HepG2 (cell line): ENCODE data around the gene MCC. TPM values are rescaled to one million over a fixed set of nuclear protein-coding genes. Genes with fewer than 3 reads are reported as not detected.

ENCODE experiments used
- ATAC-seq: fragments of 200-7000 bp; cut with Tn5 transposase; 3 replicates; pipeline ENCODE4 v1.9.1; 2020; ENCODE audit warnings: mild to moderate bottlenecking, moderate library complexity
- BruUV-seq: library from RNA; stranded (reverse); fragments of 400-500 nt; replicated peaks from 2 replicates; lab custom pipeline; 2021; lab: Mats Ljungman, UMichigan
- CTCF ChIA-PET: fragments of 300-600 bp; formaldehyde crosslinking; extraction: SDS; loops from one replicate; lab custom pipeline; 2021; ENCODE audit warnings: low total read pairs, inconsistent platforms, low intra/inter-chr PET ratio; lab: Yijun Ruan, JAX
- POLR2A ChIA-PET: fragments of 350-600 bp; sonication (Branson Sonifier 250); formaldehyde crosslinking; loops from one replicate; lab custom pipeline; 2020; ENCODE audit warnings: antibody characterized with exemption, inconsistent platforms; lab: Yijun Ruan, JAX
- DNase-seq: peaks from one replicate; pipeline ENCODE4 v3.0.0-alpha.2; 2015; ENCODE audit warnings: low spot score
- FAIRE-seq: peaks from 3 replicates; lab custom pipeline; 2011; peaks lifted over from hg19 to GRCh38; lab: Jason Lieb, UNC
- H2AFZ ChIP-seq: one replicate; pipeline ENCODE4 v1.6.1; 2011; ENCODE audit warnings: low read length, inconsistent platforms
- H3K27ac ChIP-seq: fragments of 300-600 bp; 3 replicates; pipeline ENCODE4 v1.8.0; 2011; ENCODE audit warnings: mixed run types, mild to moderate bottlenecking, mixed read lengths, low read length, inconsistent platforms; ENCODE audit not compliant: insufficient read depth; ENCODE audit errors: extremely low read length
- H3K27me3 ChIP-seq, 2 experiments: fragments of 200-600 bp in 1 of 2; 2 replicates in 1 of 2; 3 replicates in 1 of 2; pipeline versions ENCODE4 v1.6.0 to v1.8.0; 2011; ENCODE audit warnings: low read length in 2 of 2, mild to moderate bottlenecking in 2 of 2, moderate library complexity in 2 of 2, inconsistent platforms in 1 of 2; ENCODE audit not compliant: insufficient read depth in 2 of 2, control insufficient read depth in 1 of 2
- H3K36me3 ChIP-seq, 2 experiments: fragments of 200-600 bp in 1 of 2; replicated peaks in 1 of 2; 2 replicates in 1 of 2; 3 replicates in 1 of 2; pipeline versions ENCODE4 v1.5.1 to v1.8.0; 2011; ENCODE audit warnings: low read length in 2 of 2, inconsistent platforms in 1 of 2; ENCODE audit not compliant: insufficient read depth in 2 of 2, control insufficient read depth in 1 of 2
- H3K4me1 ChIP-seq: 2 replicates; pipeline ENCODE4 v1.5.1; 2012; ENCODE audit warnings: low read length, inconsistent platforms; ENCODE audit not compliant: insufficient read depth
- H3K4me2 ChIP-seq: 2 replicates; pipeline ENCODE4 v1.6.0; 2011; ENCODE audit warnings: low read depth, low read length, inconsistent platforms
- H3K4me3 ChIP-seq, 3 experiments: fragments of 200-600 bp in 1 of 3; sonication (generic), shearing (Covaris generic) in 1 of 3; replicated peaks in 1 of 3; 2 replicates each; pipeline ENCODE4 v1.5.1; 2011 to 2016; ENCODE audit warnings: low read length in 3 of 3, inconsistent platforms in 2 of 3, low read depth in 2 of 3, mild to moderate bottlenecking in 2 of 3, control low read depth in 1 of 3, mixed read lengths in 1 of 3; ENCODE audit not compliant: insufficient read depth in 1 of 3
- H3K79me2 ChIP-seq: one replicate; pipeline ENCODE4 v1.6.1; 2011; ENCODE audit warnings: low read length, inconsistent platforms; ENCODE audit not compliant: insufficient read depth
- H3K9ac ChIP-seq: 2 replicates; pipeline ENCODE4 v1.6.0; 2011; ENCODE audit warnings: mild to moderate bottlenecking, low read depth, low read length, inconsistent platforms; ENCODE audit not compliant: insufficient read depth
- H3K9me3 ChIP-seq: 2 replicates; pipeline ENCODE4 v1.5.1; 2012; ENCODE audit warnings: mild to moderate bottlenecking, low read length
- H4K20me1 ChIP-seq: 2 replicates; pipeline ENCODE4 v1.6.0; 2011; ENCODE audit warnings: inconsistent platforms, mild to moderate bottlenecking, low read length, moderate library complexity; ENCODE audit not compliant: insufficient read depth
- GLI4 ChIP-seq: sonication (generic); formaldehyde crosslinking; IDR thresholded peaks from 2 replicates; pipeline ENCODE4 v1.5.1; 2020; ENCODE audit warnings: missing genetic modification reagents, mild to moderate bottlenecking, moderate library complexity, borderline replicate concordance
- GTF2F1 ChIP-seq: fragments of 150-350 bp; IDR thresholded peaks from 2 replicates; pipeline ENCODE4 v1.6.1; 2014; ENCODE audit warnings: low read length
- KDM3A ChIP-seq: IDR thresholded peaks from 2 replicates; pipeline ENCODE4 v1.6.1; 2018; ENCODE audit warnings: low read depth, missing compliant biosample characterization
- STAG1 ChIP-seq: sonication (generic); formaldehyde crosslinking; IDR thresholded peaks from 2 replicates; pipeline ENCODE4 v1.4.0; 2020; ENCODE audit warnings: missing genetic modification reagents
- ZKSCAN8 ChIP-seq: IDR thresholded peaks from 2 replicates; pipeline ENCODE4 v1.6.1; 2016; ENCODE audit warnings: borderline replicate concordance, missing genetic modification reagents, missing compliant biosample characterization
- ZNF883 ChIP-seq: sonication (generic); formaldehyde crosslinking; IDR thresholded peaks from 2 replicates; pipeline ENCODE4 v1.5.1; 2020; ENCODE audit warnings: mild to moderate bottlenecking, missing genetic modification reagents; ENCODE audit errors: not compliant biosample characterization
- WGBS: methylation state at CpG from one replicate; pipeline ENCODE4 v1.1.6; 2017; ENCODE audit warnings: low lambda C conversion rate; 5-methylcytosine and 5-hydroxymethylcytosine counted together
- in situ Hi-C: cut with HindIII; loops from 2 replicates; pipeline ENCODE4 v1.10.0; 2017; ENCODE audit warnings: low pct_unique_long_range_greater_than_20kb; ENCODE audit not compliant: extremely low pct_ligation_motif_present
- intact Hi-C: fragments of 100-400 bp; cut with micrococcal nuclease; formaldehyde crosslinking; loops from one replicate; pipeline ENCODE4 v1.10.0; 2022; ENCODE audit not compliant: unreplicated experiment
- polyA plus RNA-seq, 8 experiments: library from polyadenylated mRNA; depleted of rRNA in 3 of 8; stranded (reverse) in 7 of 8; unstranded in 1 of 8; fragments of >200 nt; fragmentation: Illumina TruSeq in 4 of 8; extraction: Trizol in 4 of 8; gene quantifications; 2 replicates each; pipeline versions ENCODE4 v1.2.1 to v1.2.3, GENCODE V29; 2011 to 2016; ENCODE audit warnings: low read depth in 4 of 8, missing spikeins in 1 of 8, mixed read lengths in 1 of 8; ENCODE audit not compliant: insufficient read depth in 1 of 8
- total RNA-seq, 5 experiments: library from RNA; depleted of rRNA; stranded (reverse); fragments of >200 nt; fragmentation: Illumina TruSeq; extraction: Trizol; gene quantifications; 2 replicates each; pipeline ENCODE4 v1.2.3, GENCODE V29; 2016; ENCODE audit warnings: low read depth in 1 of 5
- TF ChIP-seq, protein P1 (sequence below): sonication (generic); formaldehyde crosslinking; IDR thresholded peaks from 2 replicates; pipeline ENCODE4 v1.5.0; 2020; ENCODE audit warnings: mild to moderate bottlenecking, missing genetic modification reagents, moderate library complexity
- TF ChIP-seq, protein P2 (sequence below): sonication (generic); formaldehyde crosslinking; IDR thresholded peaks from 2 replicates; pipeline ENCODE4 v1.4.0; 2020; ENCODE audit warnings: missing genetic modification reagents, borderline replicate concordance
- TF ChIP-seq, protein P3 (sequence below): sonication (generic); formaldehyde crosslinking; IDR thresholded peaks from 2 replicates; pipeline ENCODE4 v1.8.0; 2022; ENCODE audit warnings: mild to moderate bottlenecking, missing genetic modification reagents
- TF ChIP-seq, protein P4 (sequence below): IDR thresholded peaks from 2 replicates; pipeline ENCODE4 v1.6.1; 2016; ENCODE audit warnings: missing compliant biosample characterization, missing genetic modification reagents, borderline replicate concordance

MCC gene
- total and polyA plus RNA-seq, 2 of the 13 experiments (the other 11 are each of a cell fraction or from before 2014, with no cell fraction given): 0.55 to 2.4 TPM

DNA sequence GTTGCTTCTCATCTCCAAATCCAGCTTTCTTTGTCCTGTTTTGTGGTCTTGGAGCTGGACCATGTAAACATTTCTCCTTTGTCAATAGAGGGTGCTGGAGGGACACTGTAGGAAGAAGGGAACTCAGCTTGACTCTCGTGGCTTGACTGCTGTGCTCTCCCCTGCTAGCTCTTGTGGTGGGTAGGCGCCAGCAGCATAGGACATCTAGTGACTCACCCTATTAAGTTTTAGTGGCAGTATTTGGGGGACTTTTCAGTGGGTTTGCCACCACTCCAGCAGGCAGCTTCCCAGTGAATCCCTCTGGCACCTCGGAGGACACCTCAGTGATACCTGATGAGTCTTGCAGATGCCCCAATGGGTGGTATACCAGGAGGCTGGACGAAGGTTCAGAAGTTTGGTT is 151.3 kb downstream of the MCC start (continued):
- TF ChIP-seq, protein P1, sequence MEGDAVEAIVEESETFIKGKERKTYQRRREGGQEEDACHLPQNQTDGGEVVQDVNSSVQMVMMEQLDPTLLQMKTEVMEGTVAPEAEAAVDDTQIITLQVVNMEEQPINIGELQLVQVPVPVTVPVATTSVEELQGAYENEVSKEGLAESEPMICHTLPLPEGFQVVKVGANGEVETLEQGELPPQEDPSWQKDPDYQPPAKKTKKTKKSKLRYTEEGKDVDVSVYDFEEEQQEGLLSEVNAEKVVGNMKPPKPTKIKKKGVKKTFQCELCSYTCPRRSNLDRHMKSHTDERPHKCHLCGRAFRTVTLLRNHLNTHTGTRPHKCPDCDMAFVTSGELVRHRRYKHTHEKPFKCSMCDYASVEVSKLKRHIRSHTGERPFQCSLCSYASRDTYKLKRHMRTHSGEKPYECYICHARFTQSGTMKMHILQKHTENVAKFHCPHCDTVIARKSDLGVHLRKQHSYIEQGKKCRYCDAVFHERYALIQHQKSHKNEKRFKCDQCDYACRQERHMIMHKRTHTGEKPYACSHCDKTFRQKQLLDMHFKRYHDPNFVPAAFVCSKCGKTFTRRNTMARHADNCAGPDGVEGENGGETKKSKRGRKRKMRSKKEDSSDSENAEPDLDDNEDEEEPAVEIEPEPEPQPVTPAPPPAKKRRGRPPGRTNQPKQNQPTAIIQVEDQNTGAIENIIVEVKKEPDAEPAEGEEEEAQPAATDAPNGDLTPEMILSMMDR: peak; percentile 62
- TF ChIP-seq STAG1 (CRISPR knock-in tag) (peak; percentile 65), ZNF883 (no peak), GLI4 (no peak)

DNA sequence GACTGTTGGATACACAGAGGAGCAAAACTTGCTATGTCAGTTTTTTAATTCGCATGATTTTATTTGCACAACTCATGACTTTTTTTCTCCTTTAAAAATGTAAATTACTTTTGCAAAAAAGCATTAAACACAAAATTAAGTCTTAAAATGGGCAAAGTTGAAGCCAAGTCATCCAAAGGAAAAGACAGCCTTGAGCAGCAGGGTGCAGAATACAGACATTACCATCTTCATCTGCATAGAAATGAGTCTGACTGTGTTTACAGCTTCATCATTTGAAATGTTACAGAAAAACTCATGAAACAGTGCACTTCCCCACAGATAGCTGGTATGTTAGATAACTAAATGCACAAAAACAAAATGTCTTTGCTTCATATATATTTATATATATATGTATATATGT is 154.8 kb downstream of the MCC start:
- H3K4me1 ChIP-seq: no peaks in the 10 kb centered on the region
- no peak overlapping the region for H2AFZ ChIP-seq
- no peaks in the 10 kb centered on the region for H3K27me3 ChIP-seq
- DNase-seq (no peak), ATAC-seq (no peak)
- intact Hi-C loops: no loop called here
- CTCF ChIA-PET: no interaction called here
- no peaks in the 10 kb centered on the region for H3K36me3 ChIP-seq
- H3K4me2 ChIP-seq: no peak overlapping the region
- H3K27ac ChIP-seq: no peak overlapping the region
- POLR2A ChIA-PET: no interaction called here
- H3K4me3 ChIP-seq: no peak overlapping the region
- in situ Hi-C loops: no loop called here
- no peak overlapping the region for H3K9ac ChIP-seq
- BruUV-seq: no TSS peak
- no peaks in the 10 kb centered on the region for H4K20me1 ChIP-seq
- TF ChIP-seq, protein P2, sequence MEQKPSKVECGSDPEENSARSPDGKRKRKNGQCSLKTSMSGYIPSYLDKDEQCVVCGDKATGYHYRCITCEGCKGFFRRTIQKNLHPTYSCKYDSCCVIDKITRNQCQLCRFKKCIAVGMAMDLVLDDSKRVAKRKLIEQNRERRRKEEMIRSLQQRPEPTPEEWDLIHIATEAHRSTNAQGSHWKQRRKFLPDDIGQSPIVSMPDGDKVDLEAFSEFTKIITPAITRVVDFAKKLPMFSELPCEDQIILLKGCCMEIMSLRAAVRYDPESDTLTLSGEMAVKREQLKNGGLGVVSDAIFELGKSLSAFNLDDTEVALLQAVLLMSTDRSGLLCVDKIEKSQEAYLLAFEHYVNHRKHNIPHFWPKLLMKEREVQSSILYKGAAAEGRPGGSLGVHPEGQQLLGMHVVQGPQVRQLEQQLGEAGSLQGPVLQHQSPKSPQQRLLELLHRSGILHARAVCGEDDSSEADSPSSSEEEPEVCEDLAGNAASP: no peak
- TF ChIP-seq KDM3A (CRISPR knock-in tag) (no peak), GTF2F1 (no peak), ZKSCAN8 (CRISPR knock-in tag) (no peak)
- TF ChIP-seq, protein P3, sequence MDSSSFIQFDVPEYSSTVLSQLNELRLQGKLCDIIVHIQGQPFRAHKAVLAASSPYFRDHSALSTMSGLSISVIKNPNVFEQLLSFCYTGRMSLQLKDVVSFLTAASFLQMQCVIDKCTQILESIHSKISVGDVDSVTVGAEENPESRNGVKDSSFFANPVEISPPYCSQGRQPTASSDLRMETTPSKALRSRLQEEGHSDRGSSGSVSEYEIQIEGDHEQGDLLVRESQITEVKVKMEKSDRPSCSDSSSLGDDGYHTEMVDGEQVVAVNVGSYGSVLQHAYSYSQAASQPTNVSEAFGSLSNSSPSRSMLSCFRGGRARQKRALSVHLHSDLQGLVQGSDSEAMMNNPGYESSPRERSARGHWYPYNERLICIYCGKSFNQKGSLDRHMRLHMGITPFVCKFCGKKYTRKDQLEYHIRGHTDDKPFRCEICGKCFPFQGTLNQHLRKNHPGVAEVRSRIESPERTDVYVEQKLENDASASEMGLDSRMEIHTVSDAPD: no peak
- TF ChIP-seq, protein P4, sequence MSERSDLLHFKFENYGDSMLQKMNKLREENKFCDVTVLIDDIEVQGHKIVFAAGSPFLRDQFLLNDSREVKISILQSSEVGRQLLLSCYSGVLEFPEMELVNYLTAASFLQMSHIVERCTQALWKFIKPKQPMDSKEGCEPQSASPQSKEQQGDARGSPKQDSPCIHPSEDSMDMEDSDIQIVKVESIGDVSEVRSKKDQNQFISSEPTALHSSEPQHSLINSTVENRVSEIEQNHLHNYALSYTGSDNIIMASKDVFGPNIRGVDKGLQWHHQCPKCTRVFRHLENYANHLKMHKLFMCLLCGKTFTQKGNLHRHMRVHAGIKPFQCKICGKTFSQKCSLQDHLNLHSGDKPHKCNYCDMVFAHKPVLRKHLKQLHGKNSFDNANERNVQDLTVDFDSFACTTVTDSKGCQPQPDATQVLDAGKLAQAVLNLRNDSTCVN (CRISPR knock-in tag): no peak
- TF ChIP-seq, all 625 proteins: peak for 0
- FAIRE-seq: no peak
- Histone ChIP-seq H3K79me2 (no peaks in the 10 kb centered on the region), H3K9me3 (no peaks in the 10 kb centered on the region)
- WGBS: 56% methylated on average over 1 of the region's 1 CpG
